Measurements from ENCODE around the gene ACAA2.

Gene ACAA2

DNA sequence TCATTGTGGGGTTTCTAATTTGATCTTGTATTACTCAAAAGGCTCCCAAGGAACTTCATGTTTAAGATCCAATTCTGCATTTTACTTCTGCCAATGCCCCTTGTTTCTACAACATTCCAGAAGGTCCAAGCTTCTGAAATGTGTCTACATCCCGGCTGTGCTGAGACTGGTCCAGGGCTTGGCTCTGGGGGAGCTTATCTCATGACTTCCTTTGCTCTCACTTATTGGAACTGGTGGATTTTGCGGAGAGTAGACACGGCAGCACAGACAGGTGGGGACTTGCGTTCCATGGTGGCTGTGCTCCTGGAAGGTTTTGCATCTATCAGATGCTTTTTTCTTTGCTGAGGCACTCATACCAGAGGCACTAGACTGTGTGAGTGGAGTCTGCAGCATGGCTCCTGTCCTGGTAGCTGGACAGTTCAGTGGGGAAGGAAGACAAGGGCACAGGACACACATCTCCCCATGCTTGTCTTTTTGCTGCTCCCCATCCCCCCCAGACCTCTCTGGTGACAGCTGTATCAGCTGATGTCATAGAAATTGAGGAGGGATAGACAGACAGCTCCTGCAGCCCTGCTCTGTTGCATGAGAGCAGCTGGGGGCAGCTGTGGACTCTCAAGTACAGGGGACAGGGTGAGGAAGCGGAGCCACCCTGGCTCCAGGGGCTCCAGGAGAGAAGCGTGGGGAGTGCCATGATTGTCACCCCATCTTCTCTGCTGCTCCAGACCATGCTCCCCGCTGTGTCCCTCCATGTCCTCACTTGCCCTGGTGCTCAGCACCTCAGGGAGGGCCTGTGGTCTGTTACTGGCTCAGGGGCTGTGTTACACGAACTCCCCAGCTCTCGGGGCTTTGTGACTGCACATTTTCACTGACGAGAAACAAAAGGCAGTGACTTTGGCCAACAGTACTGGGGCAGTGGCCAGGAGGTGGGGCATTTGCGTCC lies 46.0 kb downstream of the ACAA2 start:
- DNase-seq (ENCODE audit: low spot score), result no peak

DNA sequence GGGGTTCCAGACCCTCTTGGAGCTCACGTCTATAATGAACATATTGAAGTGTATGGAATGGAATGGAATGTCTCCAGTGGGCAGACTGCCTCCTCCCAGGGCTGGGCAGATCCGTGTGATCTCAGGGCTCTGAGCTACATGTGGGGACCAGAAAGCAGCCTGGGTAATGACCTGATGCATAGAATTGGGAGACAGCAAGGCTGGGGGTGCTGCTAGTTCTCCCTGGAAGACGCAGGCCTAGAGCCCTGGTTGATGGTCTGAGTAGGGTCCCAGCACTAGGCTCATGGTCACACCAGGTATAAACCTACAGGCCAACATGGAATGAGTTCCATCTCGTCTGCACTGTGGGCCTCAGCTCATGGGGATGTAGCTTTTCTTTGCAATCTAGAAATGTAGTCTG lies 46.7 kb downstream of the ACAA2 start:
- no peak for DNase-seq (ENCODE audit: low spot score)

DNA sequence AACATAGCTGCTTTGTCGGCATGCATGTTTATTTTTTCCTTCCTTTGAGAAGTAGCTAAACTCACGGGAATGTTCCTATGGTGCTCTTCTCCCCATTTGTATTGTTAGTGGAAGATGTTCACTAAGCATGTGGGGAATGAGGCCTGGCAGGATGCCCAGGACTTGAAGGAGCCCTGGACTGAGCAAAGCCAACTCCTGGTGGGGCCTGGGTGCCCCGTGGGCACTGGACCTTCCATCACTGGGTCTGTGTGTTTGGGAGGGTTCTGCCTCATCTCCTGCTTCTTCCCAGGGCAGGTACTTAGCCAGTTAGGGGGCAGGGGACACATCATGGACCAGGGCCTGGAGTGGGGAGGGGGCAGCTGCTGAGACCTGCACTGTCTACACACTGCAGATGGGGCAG lies 49.3 kb downstream of the ACAA2 start:
- no peak for DNase-seq (ENCODE audit: low spot score)

DNA sequence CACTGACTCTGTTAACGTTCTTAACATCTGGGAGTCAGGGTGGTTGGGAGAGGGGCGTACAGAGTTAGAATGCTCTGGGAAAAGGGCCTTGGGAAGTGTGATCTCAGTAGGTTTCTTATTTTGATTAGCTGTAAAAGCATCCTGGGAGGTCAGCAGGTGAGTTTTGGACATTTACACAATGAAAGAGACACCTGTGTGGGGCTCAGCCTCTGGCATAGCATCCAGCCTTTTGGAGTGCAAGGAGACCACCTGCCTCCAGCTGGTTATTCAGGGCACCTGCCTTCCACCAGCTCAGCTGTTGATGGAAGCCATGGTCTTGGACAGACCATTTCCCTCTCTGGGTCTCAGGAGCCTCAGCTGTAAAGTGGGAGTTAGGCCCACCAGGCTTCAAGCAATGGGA lies 49.7 kb downstream of the ACAA2 start:
- DNase-seq (ENCODE audit: low spot score), result no peak

DNA sequence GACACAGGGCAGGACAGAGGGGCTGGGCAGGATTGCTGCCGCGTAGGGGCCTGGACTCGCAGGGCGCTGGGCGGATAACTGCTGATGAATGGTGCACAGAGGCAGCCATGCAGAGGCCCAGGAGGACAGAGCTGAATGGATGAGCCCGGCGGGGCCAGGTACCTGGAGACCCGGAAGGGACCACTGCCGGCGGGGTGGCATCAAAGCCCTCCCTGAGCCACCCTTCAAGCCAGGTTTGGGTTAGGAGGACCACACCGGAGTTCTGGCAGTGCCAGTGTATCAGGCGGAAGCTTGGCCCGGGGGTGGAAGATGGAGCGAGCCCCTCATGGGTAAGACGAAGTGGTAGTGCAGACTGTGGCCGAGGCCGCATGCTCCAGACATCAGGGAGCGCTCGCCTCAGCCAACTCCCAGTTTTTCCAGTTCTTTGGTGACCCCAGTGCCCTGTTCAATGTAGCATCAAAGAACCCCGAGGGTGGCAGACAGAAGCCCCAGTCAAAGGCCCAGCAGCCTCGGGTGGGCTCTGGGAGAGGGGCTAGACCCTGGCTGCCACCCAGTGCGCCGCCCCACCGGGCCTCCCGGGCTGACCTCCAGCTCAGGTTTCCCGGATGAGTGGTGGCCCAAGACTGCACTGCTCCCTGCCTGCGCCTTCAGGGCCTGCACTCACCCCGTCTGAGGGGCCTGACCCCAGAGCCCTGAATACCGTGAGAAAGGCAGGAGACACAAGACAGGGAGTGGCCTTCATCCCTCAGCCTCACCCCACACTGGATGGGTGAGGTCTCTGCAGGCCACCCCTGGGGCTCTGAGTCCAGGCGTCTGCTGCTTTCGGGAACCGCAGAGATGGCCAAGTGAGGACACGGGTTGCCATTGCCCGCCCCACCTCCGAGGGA lies 50.9 kb downstream of the ACAA2 start:
- DNase-seq (ENCODE audit: low spot score), result no peak

DNA sequence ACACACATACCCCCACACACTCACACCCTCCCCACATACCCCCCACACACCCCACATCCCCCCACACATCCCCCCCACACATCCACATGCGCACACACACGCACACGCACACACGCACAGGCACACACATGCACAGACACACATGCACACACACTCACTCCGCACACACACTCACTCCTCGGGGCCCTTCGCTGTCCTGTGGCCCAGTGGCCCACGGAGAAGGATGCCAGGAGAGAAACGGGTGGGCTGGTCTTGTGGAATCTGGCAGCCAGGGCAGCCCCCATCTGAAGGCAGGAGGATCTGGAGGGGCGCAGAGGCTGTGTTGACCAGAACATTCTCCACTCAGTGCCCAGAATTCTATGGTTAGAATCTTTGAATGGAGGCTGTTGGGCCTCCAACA lies 51.6 kb downstream of the ACAA2 start:
- no peak for DNase-seq (ENCODE audit: low spot score)

DNA sequence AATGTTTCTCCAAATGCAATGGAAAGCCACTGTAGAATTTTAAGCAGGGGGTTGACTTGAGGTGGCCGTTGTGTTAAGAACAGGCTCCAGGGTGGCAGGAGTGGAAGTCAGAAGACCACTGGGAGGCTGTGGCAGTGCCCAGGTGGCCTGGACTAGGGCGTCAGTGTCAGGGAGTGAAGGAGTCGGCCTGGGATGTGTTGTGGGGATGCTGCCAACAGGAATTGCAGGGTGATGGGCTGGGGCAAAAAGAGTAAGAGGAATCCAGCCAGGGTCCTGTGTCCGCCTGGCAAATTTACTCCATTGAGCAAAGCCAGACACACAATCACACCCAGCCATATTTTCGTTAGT lies 55.1 kb downstream of the ACAA2 start:
- DNase-seq (ENCODE audit: low spot score), result no peak

DNA sequence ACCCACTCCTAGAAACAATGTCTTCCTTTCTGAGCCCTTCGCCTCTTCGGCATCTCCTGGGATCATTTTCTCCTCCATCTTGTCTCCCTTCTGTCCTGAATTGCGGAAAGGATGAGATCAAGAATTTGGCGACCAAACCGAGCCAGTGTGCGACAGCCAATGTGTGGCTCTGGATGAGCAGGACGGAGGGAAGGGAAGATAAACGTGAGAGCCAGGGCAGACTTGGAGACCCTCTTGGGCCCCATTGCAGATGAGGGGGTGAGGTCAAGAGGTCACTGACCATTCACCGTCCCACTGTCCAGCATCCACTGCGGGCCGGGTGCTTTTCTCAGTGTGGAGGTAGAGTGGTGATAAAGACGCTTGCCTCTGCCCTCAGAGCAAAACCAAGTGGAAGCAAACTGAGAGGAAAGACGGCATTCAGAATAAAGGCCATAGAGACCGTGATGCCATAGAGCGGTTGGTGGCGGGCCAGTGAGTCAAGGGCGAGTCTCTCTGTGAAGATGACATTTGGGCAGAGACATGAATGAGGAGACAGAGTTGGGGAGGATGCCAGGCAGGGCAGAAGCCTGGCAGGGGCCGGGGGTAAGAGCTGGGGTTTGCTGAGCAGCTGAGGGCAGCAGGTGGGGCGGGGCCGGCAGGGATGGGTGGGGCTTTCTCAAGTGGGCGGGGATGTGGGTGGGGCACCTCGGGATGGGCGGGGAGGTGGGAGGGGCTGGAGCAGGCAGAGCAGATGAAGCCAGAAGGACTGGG lies 55.6 kb downstream of the ACAA2 start:
- DNase-seq (ENCODE audit: low spot score), result no peak

DNA sequence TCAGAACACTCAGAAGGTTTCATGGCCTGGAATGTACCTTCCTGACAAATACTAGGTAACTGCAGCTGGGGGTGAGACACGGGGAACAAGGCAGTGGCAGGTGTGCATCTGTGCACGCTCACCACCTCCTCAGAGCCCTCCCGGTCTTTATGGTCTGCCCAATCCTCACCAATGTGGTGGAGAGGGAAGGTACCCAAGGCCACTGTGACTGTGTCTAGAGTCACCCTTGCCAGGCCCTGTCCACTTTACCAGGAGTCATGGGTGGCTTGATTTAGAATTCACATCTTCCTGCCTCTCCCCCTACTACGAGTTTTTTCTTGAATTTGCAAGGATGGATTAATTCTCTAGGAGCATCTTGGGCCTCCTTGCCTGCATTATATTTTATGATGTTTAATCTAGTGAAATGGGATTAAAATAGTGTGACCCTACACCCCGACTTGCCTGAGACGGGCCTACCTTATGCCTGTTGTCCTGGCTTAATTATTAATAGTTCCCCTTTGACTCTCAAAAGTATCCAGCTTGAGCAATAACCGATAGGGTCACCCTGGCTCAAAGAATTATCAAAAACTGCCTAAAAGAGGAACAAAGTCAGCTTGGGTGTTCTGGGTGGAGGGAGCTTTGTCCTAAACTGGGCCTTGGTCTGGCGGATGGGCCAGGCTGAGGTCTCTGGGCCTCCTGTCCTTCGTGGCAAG lies 56.5 kb downstream of the ACAA2 start:
- no peak for DNase-seq (ENCODE audit: low spot score)

DNA sequence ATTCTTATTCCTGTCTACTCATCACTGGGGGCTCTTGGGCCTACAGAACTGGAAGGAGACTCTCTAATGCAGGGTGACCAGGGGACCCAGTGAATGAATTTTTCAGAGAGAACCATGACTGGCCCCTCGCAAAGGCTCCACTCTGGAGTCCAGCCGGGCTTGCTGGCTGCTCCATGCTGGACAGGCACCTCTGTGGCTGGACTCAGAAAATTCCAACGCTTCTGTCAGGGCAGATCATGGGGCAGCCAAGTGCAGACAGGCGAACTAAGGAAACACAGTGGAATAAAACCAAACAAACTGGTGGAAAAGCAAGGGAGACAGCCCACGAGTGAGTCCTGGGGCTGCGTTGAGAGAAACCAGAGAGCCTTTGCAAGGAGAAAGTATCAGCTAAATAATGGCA lies 57.2 kb downstream of the ACAA2 start:
- DNase-seq (ENCODE audit: low spot score), result no peak

DNA sequence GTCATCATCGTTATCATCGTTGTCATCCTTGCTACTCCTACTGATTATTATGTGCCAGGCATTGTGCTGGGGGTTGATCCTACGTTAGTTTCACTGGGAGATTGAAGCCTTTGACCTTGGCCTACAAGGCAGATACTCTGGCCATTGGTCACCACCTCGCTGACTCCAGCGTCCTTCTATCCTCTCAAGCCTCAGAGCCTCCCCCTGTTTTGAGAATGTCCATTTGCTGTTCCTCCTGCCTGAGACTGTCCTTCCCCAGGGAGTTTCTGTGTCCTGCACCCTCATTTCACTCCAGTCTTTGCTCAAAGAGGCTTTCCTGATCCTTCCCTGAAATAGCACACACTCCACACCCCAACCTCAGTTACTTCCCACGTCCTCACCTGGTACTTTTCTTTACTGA lies 57.8 kb downstream of the ACAA2 start:
- DNase-seq (ENCODE audit: low spot score), result no peak

DNA sequence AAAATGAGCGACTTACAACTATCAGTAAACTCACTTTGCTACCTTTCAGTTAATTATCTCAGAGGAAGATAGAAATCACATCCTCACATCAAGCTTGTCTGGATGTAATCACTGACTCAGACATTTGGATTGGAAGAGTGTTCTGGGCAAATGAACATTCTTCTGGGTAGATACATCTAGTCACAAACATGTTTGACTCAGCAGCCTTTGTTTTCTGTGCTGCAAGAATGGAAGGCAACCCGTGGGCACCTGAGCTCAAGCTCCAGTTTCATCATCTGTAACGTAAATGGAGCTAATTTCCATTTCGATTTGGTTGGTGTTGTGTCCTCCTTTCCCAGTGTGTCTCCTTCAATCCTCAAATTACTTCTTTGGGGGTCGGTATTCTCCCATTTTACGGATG lies 58.5 kb downstream of the ACAA2 start:
- DNase-seq (ENCODE audit: low spot score), result no peak

DNA sequence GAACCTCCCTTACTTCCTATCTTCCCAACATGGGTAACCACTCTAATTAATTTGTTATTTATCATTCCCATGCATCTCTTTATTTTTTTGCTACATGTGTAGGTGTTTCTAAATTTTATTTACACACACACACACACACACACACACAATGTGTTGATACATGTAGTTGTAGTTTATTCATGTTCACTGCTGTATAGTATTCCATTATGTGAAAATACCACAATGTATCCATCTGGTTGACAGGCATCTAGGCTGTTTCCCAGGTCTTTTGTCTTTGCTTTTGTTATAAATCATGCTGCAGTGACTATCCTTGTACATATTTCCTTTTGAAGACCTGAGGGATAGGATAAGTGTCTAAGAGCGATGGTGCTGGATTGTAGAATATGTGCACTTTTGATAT lies 59.7 kb downstream of the ACAA2 start:
- DNase-seq (ENCODE audit: low spot score), result no peak

DNA sequence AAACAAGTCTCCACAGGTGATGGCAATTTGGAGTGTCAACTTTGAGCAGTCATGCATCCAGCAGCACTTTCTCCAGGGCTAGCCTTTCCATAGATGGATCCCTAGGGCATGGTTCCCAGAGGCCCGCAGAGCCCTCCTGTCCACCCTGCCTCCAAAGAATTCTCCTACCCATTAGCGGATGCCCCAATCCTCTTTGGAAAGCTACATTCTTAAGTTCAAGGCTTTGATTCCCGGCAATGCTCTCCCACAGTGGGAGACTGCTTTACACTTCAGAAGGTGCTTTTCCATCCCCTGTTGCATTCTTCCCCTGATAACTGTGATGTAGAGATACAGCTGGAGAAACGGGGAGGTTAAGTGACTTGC lies 61.3 kb downstream of the ACAA2 start:
- no peak for DNase-seq (ENCODE audit: low spot score)

DNA sequence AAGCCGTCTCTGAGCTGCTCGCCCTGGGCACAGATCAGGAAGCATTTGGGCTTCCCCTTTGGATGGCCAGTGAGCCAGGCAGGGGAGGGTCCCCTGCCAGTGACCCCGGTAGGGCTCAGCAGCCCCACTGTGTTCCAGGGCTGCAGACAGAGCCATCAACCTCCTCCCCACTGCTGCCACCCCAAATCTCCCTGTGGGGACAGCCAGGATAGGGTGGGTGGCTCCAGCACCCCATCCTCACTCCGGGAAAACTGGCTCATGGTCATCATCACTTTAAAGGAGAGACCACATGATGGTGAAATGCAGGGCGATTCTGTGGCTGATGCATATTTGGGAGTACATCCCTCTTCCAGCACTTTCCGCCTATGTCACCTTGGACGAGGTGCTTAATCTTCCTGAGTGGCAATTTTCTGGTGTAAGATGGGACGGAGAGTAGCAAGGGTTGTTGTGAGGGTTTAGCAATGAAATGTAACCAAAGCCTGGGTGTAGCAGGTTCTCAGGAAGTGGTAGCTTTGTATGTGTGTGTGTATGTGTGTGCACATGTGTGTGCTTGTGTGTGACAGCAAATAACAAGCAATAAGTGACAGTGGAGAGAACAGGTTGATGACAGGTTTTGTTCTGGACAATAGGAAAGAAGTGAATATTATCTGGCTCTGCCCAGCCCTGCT lies 61.8 kb downstream of the ACAA2 start:
- no peak for DNase-seq (ENCODE audit: low spot score)

DNA sequence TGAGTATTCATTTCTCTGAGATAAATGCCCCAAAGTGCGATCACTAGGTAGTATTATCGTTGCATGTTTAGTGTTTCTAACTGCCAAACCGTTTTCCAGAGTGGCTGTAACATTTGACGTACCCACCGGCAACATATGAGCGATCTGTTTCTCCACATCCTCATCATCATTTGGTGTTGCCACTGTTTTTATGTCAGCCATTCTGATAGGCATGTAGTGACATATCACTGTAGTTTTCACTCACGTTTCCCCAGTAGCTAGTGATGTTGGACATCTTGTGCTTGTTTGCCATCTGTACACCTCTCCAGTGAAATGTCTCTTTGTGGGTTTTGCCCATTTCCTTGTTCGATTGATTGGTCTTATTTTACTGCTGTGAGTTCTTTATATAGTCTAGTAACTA lies 63.8 kb downstream of the ACAA2 start:
- no peak for DNase-seq (ENCODE audit: low spot score)

DNA sequence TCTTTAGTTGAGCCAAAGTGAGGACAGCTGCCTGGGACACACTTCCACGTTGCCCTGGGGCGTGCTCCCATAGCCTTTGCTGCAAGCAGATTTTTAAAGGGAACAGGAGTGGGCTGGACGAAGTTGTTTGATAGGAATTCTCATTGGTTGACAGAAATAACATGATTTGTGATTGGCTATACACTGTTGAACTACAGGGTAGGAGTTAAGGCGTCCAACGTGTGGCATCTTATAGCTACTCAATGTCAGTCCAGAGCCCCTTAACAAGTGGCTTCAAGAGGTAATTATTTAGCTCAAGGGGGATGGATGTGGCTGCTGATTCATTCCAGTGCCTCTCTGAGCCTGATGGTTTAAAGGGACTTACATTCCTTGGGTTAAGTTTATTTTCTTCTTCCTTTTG lies 65.5 kb downstream of the ACAA2 start:
- no peak for DNase-seq (ENCODE audit: low spot score)

DNA sequence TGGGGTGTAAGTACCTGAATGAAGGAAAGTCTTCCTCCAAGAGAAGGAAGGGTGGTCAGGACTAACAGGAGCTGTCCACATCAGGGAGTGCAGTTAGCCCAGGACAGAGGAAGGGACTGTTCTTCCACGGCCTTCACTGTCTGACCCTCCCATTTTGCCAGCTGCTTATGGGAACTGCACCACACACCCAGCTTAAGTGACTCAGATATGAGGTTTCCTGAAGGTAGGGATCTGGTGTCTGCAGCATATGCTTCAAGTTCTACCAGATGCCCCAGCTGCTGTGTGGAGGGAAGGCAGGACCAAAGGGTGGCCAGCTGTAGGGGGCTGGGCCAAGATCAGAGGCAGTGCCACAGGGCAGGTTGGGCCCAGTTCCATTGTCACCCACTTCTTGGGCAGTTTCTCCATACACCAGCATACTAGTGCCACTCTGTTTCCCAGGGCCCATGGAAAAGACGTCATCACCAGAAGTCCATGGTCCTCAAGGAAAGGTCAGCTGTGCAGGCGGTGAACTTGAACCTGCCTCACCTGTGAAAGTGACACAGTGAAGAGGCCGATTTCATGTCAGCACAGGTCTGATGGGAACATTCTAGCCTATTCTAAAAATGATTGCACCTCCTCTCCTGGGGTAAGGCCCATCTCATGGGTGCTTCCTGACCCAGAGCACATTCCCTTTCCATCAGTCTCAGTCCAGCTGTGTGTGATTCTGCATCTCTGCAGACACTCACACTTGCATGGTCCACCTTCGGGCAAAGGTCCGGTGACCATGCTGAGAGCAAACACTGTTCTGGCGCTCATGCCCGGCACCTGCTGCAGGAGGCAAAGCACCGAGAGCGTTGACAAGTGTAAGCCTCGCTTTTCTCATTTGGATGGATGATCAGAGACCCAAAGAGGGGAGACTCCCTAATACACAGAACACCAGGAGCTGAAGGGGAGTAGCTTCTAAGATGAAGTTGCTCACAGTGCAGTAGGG lies 68.0 kb downstream of the ACAA2 start:
- no peak for DNase-seq (ENCODE audit: low spot score)

DNA sequence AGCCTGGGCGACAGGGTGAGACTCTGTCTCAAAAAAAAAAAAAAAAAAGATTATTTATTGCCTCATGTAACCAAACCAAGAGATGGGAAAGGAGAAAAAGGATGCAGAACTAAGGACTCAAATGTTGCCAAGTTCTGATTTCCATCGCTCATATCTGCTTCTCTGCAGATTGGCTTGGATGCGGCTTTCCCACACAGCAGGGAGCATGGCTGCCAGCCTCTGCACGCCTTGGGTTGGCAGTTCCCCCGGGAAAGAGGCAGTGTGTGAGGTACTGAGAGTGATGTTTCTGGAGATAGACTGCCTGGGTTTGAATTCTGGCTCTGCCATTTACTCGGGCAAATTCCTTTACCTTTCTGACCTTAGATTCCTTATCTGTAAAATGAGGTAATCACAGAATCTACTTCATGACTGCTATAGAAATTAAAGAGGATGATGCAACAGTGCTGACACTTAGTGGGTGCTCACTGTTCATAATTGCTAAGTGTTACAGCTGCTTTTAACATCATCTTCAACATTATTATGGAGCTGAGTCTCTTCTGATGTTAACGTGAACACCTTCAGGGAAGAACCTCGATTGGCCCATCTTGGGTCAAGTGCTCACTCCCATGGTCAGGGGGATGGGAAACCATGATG lies 68.8 kb downstream of the ACAA2 start:
- DNase-seq (ENCODE audit: low spot score), result no peak

DNA sequence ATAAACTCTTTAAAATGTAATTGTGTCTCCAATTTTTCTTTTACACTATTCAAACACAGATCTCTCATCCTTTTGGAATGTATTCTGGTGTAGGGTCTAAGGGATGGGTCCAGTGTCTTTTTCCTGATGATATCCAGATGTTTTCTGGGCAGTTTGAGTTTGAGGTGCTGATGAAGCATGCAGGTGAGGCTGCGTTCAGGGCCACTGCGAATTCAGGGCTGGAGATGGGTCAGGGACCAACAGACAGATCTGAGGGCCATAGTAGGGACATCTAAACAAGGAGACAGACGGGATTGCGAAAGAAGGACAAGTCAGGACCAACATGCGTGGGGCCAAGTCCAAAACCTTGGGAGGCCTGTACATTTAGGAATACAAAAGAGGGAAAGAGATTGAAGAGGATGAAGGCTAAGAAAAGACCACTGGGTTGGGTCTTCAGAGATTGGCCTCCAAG lies 70.2 kb downstream of the ACAA2 start:
- DNase-seq (ENCODE audit: low spot score), result no peak

Data from putamen (tissue), 1 donor.